ENCODE results near the gene TBXA2R. TPM values are rescaled to one million over a fixed set of nuclear protein-coding genes. Genes with fewer than 3 reads are reported as not detected.

The TBXA2R gene
- total and polyA plus RNA-seq, 2 donors (not counting 3 experiments of a cell fraction or from before 2014, with no cell fraction given): 2.4 to 2.9 TPM

DNA sequence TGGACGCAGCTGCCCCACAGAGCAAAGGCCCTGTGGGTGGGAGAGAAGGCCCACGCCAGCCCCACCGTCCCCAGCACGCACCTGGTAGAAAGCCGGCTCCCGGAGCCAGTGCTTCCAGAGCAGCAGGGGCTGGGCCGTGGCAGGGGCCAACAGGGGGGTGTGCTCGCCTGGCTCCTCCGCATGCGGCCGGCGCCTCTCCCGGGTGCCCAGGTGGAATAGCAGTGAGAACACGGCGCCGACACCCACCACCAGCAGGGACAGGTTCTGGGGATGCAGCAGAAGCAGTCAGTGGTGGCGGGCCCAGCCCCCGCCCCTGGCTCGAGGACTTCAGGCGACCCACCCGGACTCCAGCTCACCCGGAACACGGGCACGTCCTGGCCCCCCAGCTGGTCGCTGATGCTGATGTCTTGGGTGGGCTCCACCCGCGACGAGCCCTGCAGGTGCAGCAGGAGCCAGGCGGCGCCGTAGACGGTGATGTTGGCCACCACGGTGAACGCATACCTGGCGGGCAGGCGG is 58.9 kb downstream of the TBXA2R start:
- Histone ChIP-seq H3K36me3 (ENCODE audit: control insufficient read depth in 2 of 2, extremely low read depth in 1 of 2, insufficient read depth in 2 of 2, low read length in 2 of 2) (peaks cover 2 to 10% of the 10 kb centered on the region in 2 experiments), H4K20me1 (replicated peaks; ENCODE audit: control insufficient read depth, extremely low read depth, insufficient read depth, low read length) (no peaks in the 10 kb centered on the region), H3K9ac (replicated peaks; ENCODE audit: extremely low read depth, insufficient read depth, low read length) (no peak overlapping the region), H3K4me3 (replicated peaks in 1 of 3; ENCODE audit: insufficient read depth in 1 of 3, low read depth in 1 of 3, low read length in 3 of 3) (no peak overlapping the region), H3K4me2 (ENCODE audit: insufficient read depth, low read length) (no peak overlapping the region), H3K9me1 (replicated peaks; ENCODE audit: control insufficient read depth, extremely low read depth, insufficient read depth, low read length) (no peaks in the 10 kb centered on the region), H3K9me3 (replicated peaks; ENCODE audit: control insufficient read depth, insufficient read depth, low read length) (no peaks in the 10 kb centered on the region), H2AFZ (ENCODE audit: low read depth, low read length) (no peak overlapping the region), H3K79me2 (ENCODE audit: control insufficient read depth, insufficient read depth, low read length) (peaks cover 7% of the 10 kb centered on the region), H3K4me1 (ENCODE audit: control insufficient read depth, extremely low read depth, insufficient read depth, low read length) (peaks cover 3% of the 10 kb centered on the region), H3K27ac (ENCODE audit: insufficient read depth, low read depth, low read length) (no peak overlapping the region), H3K27me3 (ENCODE audit: control insufficient read depth in 2 of 2, insufficient read depth in 2 of 2, low read length in 2 of 2) (no peaks in the 10 kb centered on the region)
- TF ChIP-seq GATA2 (IDR thresholded peaks at IDR 0.05; ENCODE audit: insufficient read depth, insufficient read length, low read depth, low read length): no peak
- peak in 1 of 2 donors; percentile 3 for TF ChIP-seq CTCF (IDR thresholded peaks at IDR 0.05; ENCODE audit: extremely low read depth in 1 of 2, insufficient read depth in 1 of 2, low read depth in 1 of 2, low read length in 2 of 2)
- ChIA-PET CTCF (interaction anchor here (1.0 to 3.5 kb wide), 3 partner anchors 9 to 159 kb away, joined by 3 to 12 read pairs (median 4); partner anchors contain the start of gene TEKTIP1), POLR2A (no interaction called here)
- no peak for FAIRE-seq
- intact Hi-C loops (cut with micrococcal nuclease) (no loop called here), dilution Hi-C loops (cut with MboI; ENCODE audit: extremely low pct_ligation_motif_present, low sequenced_read_pairs) (no loop called here)
- DNase-seq (ENCODE audit: low read depth, low spot score): no peak
- BruUV-seq (replicated peaks): no TSS peak

DNA sequence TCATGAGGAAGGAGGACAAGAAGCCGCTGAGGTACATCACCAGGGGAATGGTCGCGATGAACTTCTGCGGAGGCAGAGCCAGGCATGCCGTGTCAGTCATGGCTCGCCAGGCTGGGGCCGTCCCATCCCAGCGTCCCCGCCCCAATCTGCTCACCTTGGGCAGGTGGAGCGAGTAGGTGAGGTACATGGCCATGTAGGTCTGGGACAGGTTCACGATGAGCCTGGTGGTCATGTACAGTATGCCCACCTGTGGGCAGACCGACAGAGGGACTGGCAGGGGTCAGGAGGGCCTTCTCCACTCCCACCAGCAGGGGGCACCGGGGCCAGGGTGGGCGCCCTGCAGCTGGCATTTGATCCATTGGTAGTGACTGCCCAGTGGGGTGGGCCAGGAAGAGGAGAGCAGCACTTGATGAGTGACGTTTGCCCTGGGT is 59.4 kb downstream of the TBXA2R start:
- intact Hi-C loops (cut with micrococcal nuclease): no loop called here
- no peaks in the 10 kb centered on the region for H3K9me1 ChIP-seq (replicated peaks; ENCODE audit: control insufficient read depth, extremely low read depth, insufficient read depth, low read length)
- H3K27me3 ChIP-seq (ENCODE audit: control insufficient read depth in 2 of 2, insufficient read depth in 2 of 2, low read length in 2 of 2): no peaks in the 10 kb centered on the region
- no peak overlapping the region for H3K27ac ChIP-seq (ENCODE audit: insufficient read depth, low read depth, low read length)
- H4K20me1 ChIP-seq (replicated peaks; ENCODE audit: control insufficient read depth, extremely low read depth, insufficient read depth, low read length): no peaks in the 10 kb centered on the region
- no peak overlapping the region for H2AFZ ChIP-seq (ENCODE audit: low read depth, low read length)
- dilution Hi-C loops (cut with MboI; ENCODE audit: extremely low pct_ligation_motif_present, low sequenced_read_pairs): no loop called here
- H3K4me2 ChIP-seq (ENCODE audit: insufficient read depth, low read length): no peak overlapping the region
- no peak for TF ChIP-seq MAX (IDR thresholded peaks at IDR 0.05; ENCODE audit: insufficient read depth, insufficient read length)
- no peak for TF ChIP-seq EZH2 (IDR thresholded peaks at IDR 0.05; ENCODE audit: borderline replicate concordance, low read depth, low read length, severe bottlenecking)
- TF ChIP-seq GATA2 (IDR thresholded peaks at IDR 0.05; ENCODE audit: insufficient read depth, insufficient read length, low read depth, low read length): no peak
- TF ChIP-seq POLR2AphosphoS5 (IDR thresholded peaks at IDR 0.05; ENCODE audit: insufficient read depth, low read depth, low read length): no peak
- no peak for TF ChIP-seq JUN (IDR thresholded peaks at IDR 0.05; ENCODE audit: borderline replicate concordance, insufficient read depth, insufficient read length, low read depth)
- no peak for TF ChIP-seq FOS (IDR thresholded peaks at IDR 0.05; ENCODE audit: borderline replicate concordance, insufficient read depth, low read length)
- peak; percentile 62 to 75 for TF ChIP-seq CTCF (IDR thresholded peaks at IDR 0.05; ENCODE audit: extremely low read depth in 1 of 2, insufficient read depth in 1 of 2, low read depth in 1 of 2, low read length in 2 of 2)
- TF ChIP-seq MYC (IDR thresholded peaks at IDR 0.05; ENCODE audit: low read depth, low read length): no peak
- TF ChIP-seq POLR2A (IDR thresholded peaks at IDR 0.05; ENCODE audit: low read depth, low read length): no peak
- no peak overlapping the region for H3K4me3 ChIP-seq (replicated peaks in 1 of 3; ENCODE audit: insufficient read depth in 1 of 3, low read depth in 1 of 3, low read length in 3 of 3)
- FAIRE-seq: no peak
- ChIA-PET CTCF (interaction anchor here (1.0 to 3.5 kb wide), 3 partner anchors 8 to 159 kb away, joined by 3 to 12 read pairs (median 4); partner anchors contain the start of gene TEKTIP1), POLR2A (no interaction called here)
- no peak for DNase-seq (ENCODE audit: low read depth, low spot score)
- H3K4me1 ChIP-seq (ENCODE audit: control insufficient read depth, extremely low read depth, insufficient read depth, low read length): no peaks in the 10 kb centered on the region
- H3K9me3 ChIP-seq (replicated peaks; ENCODE audit: control insufficient read depth, insufficient read depth, low read length): no peaks in the 10 kb centered on the region
- H3K36me3 ChIP-seq (ENCODE audit: control insufficient read depth in 2 of 2, extremely low read depth in 1 of 2, insufficient read depth in 2 of 2, low read length in 2 of 2): peaks cover 2 to 10% of the 10 kb centered on the region in 2 experiments
- H3K79me2 ChIP-seq (ENCODE audit: control insufficient read depth, insufficient read depth, low read length): peaks cover 2% of the 10 kb centered on the region
- no TSS peak for BruUV-seq (replicated peaks)
- H3K9ac ChIP-seq (replicated peaks; ENCODE audit: extremely low read depth, insufficient read depth, low read length): no peak overlapping the region

All from endothelial cell of umbilical vein (primary cell).